IPS-20b (cell line): ENCODE measurements around the gene VPS13A.

Experiments used
- H3K27ac ChIP-seq: one replicate; pipeline ENCODE4 v1.5.1; 2013; ENCODE audit warnings: low read length
- H3K27me3 ChIP-seq: 2 replicates; pipeline ENCODE4 v1.6.1; 2013; ENCODE audit warnings: mild to moderate bottlenecking, low read length, inconsistent platforms; ENCODE audit not compliant: insufficient read depth
- H3K36me3 ChIP-seq: 2 replicates; pipeline ENCODE4 v1.6.1; 2013; ENCODE audit warnings: low read depth, mild to moderate bottlenecking, inconsistent platforms, low read length, moderate library complexity; ENCODE audit not compliant: insufficient read depth
- H3K4me1 ChIP-seq: 2 replicates; pipeline ENCODE4 v1.6.1; 2013; ENCODE audit warnings: mild to moderate bottlenecking, control low read depth, inconsistent platforms, low read length, moderate library complexity; ENCODE audit not compliant: insufficient read depth
- H3K4me3 ChIP-seq: 2 replicates; pipeline ENCODE4 v1.5.1; 2013; ENCODE audit warnings: mild to moderate bottlenecking, low read length, inconsistent platforms
- H3K9ac ChIP-seq: 2 replicates; pipeline ENCODE4 v1.6.1; 2013; ENCODE audit warnings: low read depth, mild to moderate bottlenecking, inconsistent platforms, low read length, moderate library complexity
- H3K9me3 ChIP-seq: 2 replicates; pipeline ENCODE4 v1.6.1; 2013; ENCODE audit warnings: mild to moderate bottlenecking, low read depth, low read length, inconsistent platforms; ENCODE audit not compliant: insufficient read depth

Gene VPS13A

DNA sequence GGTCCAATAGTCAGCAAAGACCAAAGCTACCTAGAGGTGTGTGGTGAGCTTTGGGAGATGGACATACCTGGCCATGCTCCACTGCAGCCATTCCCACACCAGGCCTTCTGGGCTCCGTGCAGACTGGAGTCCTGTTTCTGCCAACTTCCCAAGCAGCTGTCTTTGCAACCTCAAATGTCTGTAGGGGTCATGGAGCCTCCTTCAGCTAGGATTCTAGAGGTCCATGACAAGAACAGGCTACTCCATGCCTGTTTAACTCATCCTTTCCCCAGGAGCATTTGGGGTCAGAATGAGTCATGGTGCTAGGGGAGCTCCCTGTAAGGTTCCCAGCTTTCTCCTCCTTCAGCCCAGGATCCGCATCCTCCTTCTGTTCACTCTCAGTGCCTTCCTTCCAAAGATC lies 17.1 kb downstream of the VPS13A start:
- H3K4me1 ChIP-seq, result peaks cover 13% of the 10 kb centered on the region; the same call in 1 of the 2 replicates
- H3K9me3 ChIP-seq, result no peaks in the 10 kb centered on the region

DNA sequence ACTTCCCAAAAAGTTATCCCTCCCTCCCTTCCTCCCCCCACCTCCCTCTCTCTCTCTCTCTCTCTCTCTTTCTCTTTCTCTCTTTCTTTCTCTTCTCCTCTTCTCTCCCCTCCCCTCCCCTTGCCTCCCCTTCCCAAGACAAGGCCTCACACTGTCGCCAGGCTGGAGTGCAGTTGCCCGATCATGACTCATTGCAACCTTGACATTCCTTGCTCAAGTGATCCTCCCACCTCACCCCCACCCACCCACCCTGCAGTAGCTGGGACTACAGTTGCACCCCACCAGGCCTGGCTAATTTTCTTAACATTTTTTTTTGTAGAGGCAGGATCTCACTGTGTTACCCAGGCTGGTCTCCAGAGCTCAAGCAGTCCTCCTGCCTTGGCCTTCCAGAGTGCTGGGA lies 32.8 kb downstream of the VPS13A start:
- no peak overlapping the region for H3K4me3 ChIP-seq
- no peaks in the 10 kb centered on the region for H3K27me3 ChIP-seq
- peaks cover 5% of the 10 kb centered on the region; the same call in 1 of the 2 replicates for H3K4me1 ChIP-seq
- no peak overlapping the region for H3K9ac ChIP-seq
- no peaks in the 10 kb centered on the region for H3K9me3 ChIP-seq
- H3K27ac ChIP-seq, result no peak overlapping the region
- H3K36me3 ChIP-seq, result peaks cover 29% of the 10 kb centered on the region

More for the DNA sequence above, 17.1 kb downstream of the VPS13A start:
- no peaks in the 10 kb centered on the region for H3K36me3 ChIP-seq
- H3K27me3 ChIP-seq, result no peaks in the 10 kb centered on the region
- H3K9ac ChIP-seq, result no peak overlapping the region
- no peak overlapping the region for H3K4me3 ChIP-seq
- H3K27ac ChIP-seq, result no peak overlapping the region

DNA sequence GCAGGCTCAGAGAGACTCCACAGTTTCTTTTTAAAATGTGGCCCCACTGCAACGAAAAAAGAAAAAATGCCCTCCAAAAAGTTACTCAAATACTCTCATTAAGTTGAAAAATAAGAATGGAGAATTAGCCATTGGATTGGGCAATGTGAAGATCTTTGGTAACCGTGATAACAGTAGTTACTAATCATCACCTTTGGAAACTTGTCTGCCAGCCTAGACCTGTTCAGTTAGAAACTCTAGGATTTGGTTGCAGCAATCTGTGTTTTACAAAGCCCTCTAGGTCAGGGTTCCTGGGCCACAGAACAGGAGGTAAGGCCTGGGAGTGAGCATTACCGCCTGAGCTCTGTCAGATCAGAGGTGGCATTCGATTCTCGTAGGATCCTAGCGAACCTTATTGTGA lies 34.2 kb downstream of the VPS13A start:
- Histone ChIP-seq H3K36me3 (peaks cover 32% of the 10 kb centered on the region), H3K4me1 (peaks cover 5% of the 10 kb centered on the region; the same call in 1 of the 2 replicates), H3K27me3 (no peaks in the 10 kb centered on the region), H3K9me3 (no peaks in the 10 kb centered on the region), H3K9ac (no peak overlapping the region), H3K4me3 (no peak overlapping the region), H3K27ac (no peak overlapping the region)

DNA sequence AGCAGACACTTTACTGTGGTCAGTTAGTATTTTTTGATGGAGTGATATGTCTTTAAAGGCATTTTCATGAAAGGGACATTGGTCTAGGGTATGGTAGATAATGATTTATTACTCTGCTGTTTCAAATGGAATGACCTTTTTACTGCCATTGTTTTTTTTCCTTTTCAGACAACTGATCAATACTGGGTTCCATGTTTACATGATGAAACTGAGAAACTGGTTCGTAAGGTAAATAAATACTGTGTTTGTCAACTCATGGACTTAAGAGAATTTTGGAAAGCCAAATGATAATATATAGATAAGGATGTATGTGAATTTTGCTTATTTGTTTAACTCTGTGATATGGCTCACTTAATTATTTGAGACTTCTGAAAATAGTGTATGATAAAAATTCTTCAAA lies 35.5 kb downstream of the VPS13A start:
- Histone ChIP-seq H3K9ac (no peak overlapping the region), H3K36me3 (peaks cover 31% of the 10 kb centered on the region), H3K4me3 (no peak overlapping the region), H3K9me3 (no peaks in the 10 kb centered on the region), H3K4me1 (peaks cover 2% of the 10 kb centered on the region; the same call in 1 of the 2 replicates), H3K27ac (no peak overlapping the region), H3K27me3 (no peaks in the 10 kb centered on the region)

DNA sequence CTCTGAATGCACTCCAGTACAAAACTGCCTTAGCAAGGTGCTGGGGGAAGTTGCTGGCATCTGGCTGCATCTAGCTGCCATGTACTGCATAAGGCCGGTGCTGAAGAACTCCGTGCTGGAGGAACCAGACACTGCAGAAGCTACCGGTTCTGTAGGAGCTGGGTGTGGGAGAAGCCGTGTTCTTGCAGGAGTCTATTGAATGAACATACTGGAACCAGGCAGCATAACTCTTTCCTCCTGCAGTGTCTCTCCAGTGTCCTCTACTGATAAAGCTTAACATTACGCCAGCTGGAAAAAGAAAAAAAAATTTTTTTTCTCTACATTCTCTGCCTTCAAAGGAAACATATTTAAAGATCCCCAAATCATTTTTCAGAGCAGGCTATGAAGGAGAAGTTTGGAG lies 38.5 kb downstream of the VPS13A start:
- Histone ChIP-seq H3K27ac (no peak overlapping the region), H3K9me3 (no peaks in the 10 kb centered on the region), H3K36me3 (peaks cover 35% of the 10 kb centered on the region), H3K27me3 (no peaks in the 10 kb centered on the region), H3K9ac (no peak overlapping the region), H3K4me3 (no peak overlapping the region), H3K4me1 (no peaks in the 10 kb centered on the region)

DNA sequence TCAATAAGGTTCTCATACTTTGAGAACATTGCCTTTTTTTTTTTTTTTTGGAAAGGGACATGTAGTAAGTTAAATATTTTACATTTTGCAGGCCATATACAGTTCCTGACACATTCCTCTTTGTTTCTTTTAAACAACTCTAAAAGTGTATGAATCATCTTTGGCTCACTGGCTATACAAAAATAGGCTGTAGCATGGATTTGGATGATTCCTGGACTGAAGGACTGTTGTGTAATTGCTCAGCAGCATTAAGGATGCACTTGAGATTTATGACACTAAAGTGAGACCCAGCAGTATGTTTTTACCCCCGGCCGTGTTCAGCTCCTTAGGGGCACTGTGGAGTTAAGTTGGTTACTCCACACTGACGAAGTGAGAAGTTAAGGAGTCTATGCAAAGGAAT lies 41.3 kb downstream of the VPS13A start:
- Histone ChIP-seq H3K4me3 (no peak overlapping the region), H3K36me3 (peaks cover 40% of the 10 kb centered on the region), H3K9ac (no peak overlapping the region), H3K27me3 (no peaks in the 10 kb centered on the region), H3K4me1 (no peaks in the 10 kb centered on the region), H3K27ac (no peak overlapping the region), H3K9me3 (no peaks in the 10 kb centered on the region)

DNA sequence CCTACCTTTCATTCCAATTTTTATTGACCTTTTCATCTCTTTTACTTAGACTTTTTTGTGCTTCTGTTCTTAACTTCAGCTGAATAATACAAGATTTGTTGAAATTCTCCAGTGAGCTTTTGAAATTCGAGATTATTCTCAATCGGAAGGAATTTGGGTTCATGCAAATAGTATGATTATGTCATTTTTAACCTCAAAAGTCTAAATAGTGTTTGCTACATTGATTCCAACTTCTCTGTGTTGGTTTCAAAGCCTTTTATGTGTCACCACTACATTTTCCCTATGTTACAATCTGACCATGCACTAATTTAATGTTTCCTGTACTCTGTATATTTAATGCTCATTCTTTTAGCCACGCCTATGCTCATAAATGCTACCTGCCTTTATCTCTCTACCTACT lies 44.1 kb downstream of the VPS13A start:
- Histone ChIP-seq H3K36me3 (peaks cover 48% of the 10 kb centered on the region), H3K9me3 (no peaks in the 10 kb centered on the region), H3K4me1 (peaks cover 11% of the 10 kb centered on the region; the same call in 1 of the 2 replicates), H3K9ac (no peak overlapping the region), H3K4me3 (no peak overlapping the region), H3K27ac (no peak overlapping the region), H3K27me3 (no peaks in the 10 kb centered on the region)

DNA sequence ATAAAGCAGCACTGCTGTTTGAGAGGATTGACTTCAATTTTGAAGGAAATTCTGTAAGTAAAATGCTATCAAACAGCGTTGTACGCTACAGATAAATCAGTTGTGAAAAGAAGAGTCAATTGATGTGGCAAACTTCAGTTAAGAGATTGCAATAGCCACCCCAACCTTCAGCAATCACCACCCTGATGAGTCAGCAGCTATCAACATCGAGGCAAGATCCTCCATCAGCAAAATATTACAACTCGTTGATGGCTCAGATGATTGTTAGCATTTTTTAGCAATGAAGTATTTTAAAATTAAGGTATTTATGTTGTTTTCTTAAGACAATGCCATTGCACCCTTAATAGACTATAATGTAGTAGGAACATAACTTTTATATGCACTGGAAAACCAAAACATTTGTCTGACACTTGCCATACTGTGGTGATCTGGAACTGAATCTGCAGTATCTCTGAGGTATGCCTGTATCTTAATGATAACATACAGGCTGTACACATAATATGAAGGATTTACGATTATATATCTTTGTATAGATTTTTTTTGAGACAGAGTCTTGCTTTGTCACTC lies 47.5 kb downstream of the VPS13A start:
- Histone ChIP-seq H3K4me1 (peaks cover 11% of the 10 kb centered on the region; the same call in 1 of the 2 replicates), H3K9me3 (peaks cover 2% of the 10 kb centered on the region; the same call in 1 of the 2 replicates), H3K27ac (no peak overlapping the region), H3K36me3 (peaks cover 76% of the 10 kb centered on the region), H3K9ac (no peak overlapping the region), H3K27me3 (no peaks in the 10 kb centered on the region), H3K4me3 (no peak overlapping the region)

DNA sequence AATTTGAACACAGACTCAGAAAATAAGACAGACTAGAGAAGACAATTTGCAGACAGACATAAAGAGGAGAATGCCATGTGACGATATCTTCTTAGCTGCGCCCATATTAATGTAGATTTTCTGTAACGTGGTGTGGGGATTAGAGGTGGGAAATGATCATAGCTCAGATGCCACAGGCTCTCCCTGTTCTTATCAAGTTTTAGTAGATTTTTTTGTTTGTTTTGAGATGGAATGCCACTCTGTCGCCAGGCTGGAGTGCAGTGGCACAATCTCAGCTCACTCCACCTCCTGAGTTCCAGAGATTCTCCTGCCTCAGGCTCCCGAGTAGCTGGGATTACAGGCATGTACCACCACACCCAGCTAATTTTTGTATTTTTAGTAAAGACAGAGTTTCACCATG lies 59.4 kb downstream of the VPS13A start:
- no peak overlapping the region for H3K4me3 ChIP-seq
- no peaks in the 10 kb centered on the region for H3K4me1 ChIP-seq
- H3K36me3 ChIP-seq, result peaks cover 4% of the 10 kb centered on the region

DNA sequence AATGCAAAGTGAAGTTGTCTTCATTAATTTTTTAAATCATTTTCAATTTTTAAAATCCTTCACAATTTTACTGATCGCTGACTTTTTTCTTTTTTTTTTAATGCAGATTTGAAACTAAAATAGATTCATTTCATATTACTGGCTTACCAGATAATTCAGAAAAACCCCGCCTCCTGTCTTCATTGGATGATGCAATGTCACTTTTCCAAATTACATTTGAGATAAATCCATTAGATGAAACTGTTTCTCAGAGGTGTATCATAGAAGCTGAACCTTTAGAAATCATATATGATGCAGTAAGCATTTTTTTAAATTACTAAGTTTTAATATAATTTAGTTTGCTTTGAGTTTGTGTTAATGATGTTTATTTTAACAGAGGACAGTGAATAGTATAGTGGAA lies 60.6 kb downstream of the VPS13A start:
- H3K9me3 ChIP-seq, result no peaks in the 10 kb centered on the region
- H3K9ac ChIP-seq, result no peak overlapping the region
- peaks cover 7% of the 10 kb centered on the region for H3K36me3 ChIP-seq
- no peak overlapping the region for H3K4me3 ChIP-seq
- no peaks in the 10 kb centered on the region for H3K4me1 ChIP-seq
- no peaks in the 10 kb centered on the region for H3K27me3 ChIP-seq
- H3K27ac ChIP-seq, result no peak overlapping the region

More for the DNA sequence above, 59.4 kb downstream of the VPS13A start:
- no peak overlapping the region for H3K9ac ChIP-seq
- H3K27me3 ChIP-seq, result no peaks in the 10 kb centered on the region
- no peak overlapping the region for H3K27ac ChIP-seq
- no peaks in the 10 kb centered on the region for H3K9me3 ChIP-seq

DNA sequence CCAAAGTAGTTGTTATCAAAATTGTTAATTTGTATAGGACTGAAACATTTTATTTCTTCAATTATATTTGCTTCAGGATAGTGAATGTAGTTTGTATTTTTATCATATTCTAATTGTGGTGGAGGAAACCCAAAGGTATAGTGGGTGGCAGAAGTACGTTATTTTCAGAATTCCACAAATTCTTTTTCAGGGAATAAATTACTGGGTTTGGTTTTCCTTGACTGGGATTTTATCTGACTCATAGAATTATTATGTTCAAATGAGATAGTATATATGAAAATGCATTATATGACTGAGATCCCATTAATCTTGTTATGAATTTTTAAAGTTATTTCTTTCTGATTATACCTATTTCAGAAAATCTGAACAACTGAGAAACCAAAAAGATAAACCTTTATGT lies 73.7 kb downstream of the VPS13A start:
- Histone ChIP-seq H3K4me3 (no peak overlapping the region), H3K36me3 (peaks cover 15% of the 10 kb centered on the region; the same call in 1 of the 2 replicates), H3K27me3 (no peaks in the 10 kb centered on the region), H3K9me3 (no peaks in the 10 kb centered on the region), H3K27ac (no peak overlapping the region), H3K9ac (no peak overlapping the region), H3K4me1 (peaks cover 9% of the 10 kb centered on the region; the same call in 1 of the 2 replicates)

DNA sequence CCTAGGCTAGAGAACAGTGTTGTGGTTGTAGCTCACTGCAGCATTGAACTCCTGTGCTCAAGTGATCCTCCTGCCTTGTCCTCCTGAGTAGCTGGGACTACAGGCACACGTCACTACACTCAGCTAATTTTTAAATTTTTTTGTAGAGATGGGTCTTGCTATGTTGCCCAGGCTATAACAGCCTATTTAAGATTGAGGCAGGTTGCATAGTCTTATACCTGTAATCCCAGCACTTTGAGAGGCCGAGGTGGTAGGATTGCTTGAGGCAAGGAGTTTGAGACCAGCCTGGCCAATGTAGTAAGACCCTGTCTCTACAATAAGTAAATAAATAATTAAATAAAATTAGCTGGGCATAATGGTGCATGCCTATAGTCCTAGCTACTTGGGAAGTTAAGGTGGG lies 79.9 kb downstream of the VPS13A start:
- no peak overlapping the region for H3K27ac ChIP-seq
- no peaks in the 10 kb centered on the region for H3K27me3 ChIP-seq
- H3K36me3 ChIP-seq, result peaks cover 13% of the 10 kb centered on the region
- H3K4me3 ChIP-seq, result no peak overlapping the region
- H3K9me3 ChIP-seq, result no peaks in the 10 kb centered on the region
- H3K4me1 ChIP-seq, result peaks cover 11% of the 10 kb centered on the region; the same call in 1 of the 2 replicates
- no peak overlapping the region for H3K9ac ChIP-seq
